HL-60 (cell line): ENCODE data around the gene KRT86.
A peak's percentile ranks its signal among the peaks of the same experiment; 100 is the strongest.

Experiments used
- DNase-seq, 2 experiments: peaks; one replicate each; pipeline ENCODE4 v3.0.0-alpha.2; 2010 to 2020; ENCODE audit warnings: low read depth in 1 of 2, low spot score in 1 of 2
- H3K27ac ChIP-seq: fragments of 250-450 bp; sonication (Bioruptor Pico); replicated peaks from 2 replicates; pipeline ENCODE4 v1.5.1; 2020; ENCODE audit warnings: mild to moderate bottlenecking, moderate library complexity
- H3K27me3 ChIP-seq: fragments of 250-450 bp; sonication (Bioruptor Pico); 2 replicates; pipeline ENCODE4 v1.5.1; 2021; ENCODE audit warnings: mild to moderate bottlenecking, moderate library complexity; ENCODE audit not compliant: insufficient read depth, poor library complexity, severe bottlenecking
- H3K4me3 ChIP-seq: replicated peaks from 2 replicates; pipeline ENCODE4 v1.5.1; 2011; ENCODE audit warnings: mild to moderate bottlenecking, control low read depth, low read length; ENCODE audit not compliant: insufficient read depth
- GABPA ChIP-seq: IDR thresholded peaks from 2 replicates; pipeline ENCODE4 v1.6.1; 2012; ENCODE audit warnings: low read depth
- POLR2AphosphoS5 ChIP-seq: IDR thresholded peaks from 2 replicates; pipeline ENCODE4 v1.6.1; 2012; ENCODE audit warnings: low read depth
- SPI1 ChIP-seq: IDR thresholded peaks from 2 replicates; pipeline ENCODE4 v1.6.1; 2012; ENCODE audit warnings: low read depth, mild to moderate bottlenecking, borderline replicate concordance
- TF ChIP-seq, protein P1 (sequence below): IDR thresholded peaks from 2 replicates; pipeline ENCODE4 v1.6.1; 2012; ENCODE audit warnings: low read depth; ENCODE audit not compliant: insufficient replicate concordance
- TF ChIP-seq, protein P2 (sequence below): IDR thresholded peaks from one replicate; pipeline ENCODE4 v1.5.1; 2011; ENCODE audit warnings: low read length, control low read depth, inconsistent platforms; ENCODE audit not compliant: insufficient read depth

The KRT86 gene

GRCh38 chr12:52295663-52296062 lies 21.2 kb downstream of the KRT86 start:
- DNase-seq: peak in 1 of 2 experiments; percentile 28
- peaks cover 6% of the 10 kb centered on the region for H3K27me3 ChIP-seq
- 0 out of 2 replicates have a peak, but pooled peaks have one; percentile 23 for TF ChIP-seq POLR2AphosphoS5
- TF ChIP-seq, protein P1, sequence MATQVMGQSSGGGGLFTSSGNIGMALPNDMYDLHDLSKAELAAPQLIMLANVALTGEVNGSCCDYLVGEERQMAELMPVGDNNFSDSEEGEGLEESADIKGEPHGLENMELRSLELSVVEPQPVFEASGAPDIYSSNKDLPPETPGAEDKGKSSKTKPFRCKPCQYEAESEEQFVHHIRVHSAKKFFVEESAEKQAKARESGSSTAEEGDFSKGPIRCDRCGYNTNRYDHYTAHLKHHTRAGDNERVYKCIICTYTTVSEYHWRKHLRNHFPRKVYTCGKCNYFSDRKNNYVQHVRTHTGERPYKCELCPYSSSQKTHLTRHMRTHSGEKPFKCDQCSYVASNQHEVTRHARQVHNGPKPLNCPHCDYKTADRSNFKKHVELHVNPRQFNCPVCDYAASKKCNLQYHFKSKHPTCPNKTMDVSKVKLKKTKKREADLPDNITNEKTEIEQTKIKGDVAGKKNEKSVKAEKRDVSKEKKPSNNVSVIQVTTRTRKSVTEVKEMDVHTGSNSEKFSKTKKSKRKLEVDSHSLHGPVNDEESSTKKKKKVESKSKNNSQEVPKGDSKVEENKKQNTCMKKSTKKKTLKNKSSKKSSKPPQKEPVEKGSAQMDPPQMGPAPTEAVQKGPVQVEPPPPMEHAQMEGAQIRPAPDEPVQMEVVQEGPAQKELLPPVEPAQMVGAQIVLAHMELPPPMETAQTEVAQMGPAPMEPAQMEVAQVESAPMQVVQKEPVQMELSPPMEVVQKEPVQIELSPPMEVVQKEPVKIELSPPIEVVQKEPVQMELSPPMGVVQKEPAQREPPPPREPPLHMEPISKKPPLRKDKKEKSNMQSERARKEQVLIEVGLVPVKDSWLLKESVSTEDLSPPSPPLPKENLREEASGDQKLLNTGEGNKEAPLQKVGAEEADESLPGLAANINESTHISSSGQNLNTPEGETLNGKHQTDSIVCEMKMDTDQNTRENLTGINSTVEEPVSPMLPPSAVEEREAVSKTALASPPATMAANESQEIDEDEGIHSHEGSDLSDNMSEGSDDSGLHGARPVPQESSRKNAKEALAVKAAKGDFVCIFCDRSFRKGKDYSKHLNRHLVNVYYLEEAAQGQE: no peak
- H3K27ac ChIP-seq: no peak overlapping the region
- H3K4me3 ChIP-seq: no peak overlapping the region

DNA sequence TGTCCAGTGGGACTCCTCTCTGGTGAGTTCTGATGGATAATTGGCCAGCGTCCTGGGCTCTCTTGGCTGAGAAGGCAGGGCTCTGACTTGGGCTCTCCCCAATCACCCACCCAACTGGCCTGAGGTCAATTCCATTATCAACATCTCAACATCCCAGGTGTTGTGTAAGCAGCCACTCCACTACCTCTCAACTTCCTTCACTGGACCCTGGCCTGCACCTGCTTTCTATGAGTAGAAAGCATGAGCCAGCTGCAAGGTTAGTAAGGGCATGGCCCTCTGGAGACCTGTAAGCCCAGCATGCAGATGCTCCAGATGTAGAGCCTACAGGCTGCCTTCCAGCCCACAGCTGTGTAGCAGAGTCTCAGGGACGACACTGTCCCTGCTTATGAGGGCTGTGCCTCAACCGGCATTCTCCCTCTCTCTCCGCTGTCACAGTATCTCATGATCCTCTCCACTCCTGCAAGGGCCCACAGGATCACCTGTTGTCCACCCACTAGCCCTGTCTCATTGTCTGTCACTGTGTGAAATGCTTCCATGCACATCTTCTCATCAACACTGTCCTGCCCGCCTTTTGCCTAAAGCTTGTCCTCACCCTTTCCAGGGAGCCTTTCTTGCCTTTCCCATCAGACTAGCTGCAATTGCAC lies 22.2 kb downstream of the KRT86 start:
- DNase-seq: no peak
- TF ChIP-seq, protein P1: no peak
- TF ChIP-seq POLR2AphosphoS5 (no peak), GABPA (no peak), SPI1 (no peak)
- TF ChIP-seq, protein P2, sequence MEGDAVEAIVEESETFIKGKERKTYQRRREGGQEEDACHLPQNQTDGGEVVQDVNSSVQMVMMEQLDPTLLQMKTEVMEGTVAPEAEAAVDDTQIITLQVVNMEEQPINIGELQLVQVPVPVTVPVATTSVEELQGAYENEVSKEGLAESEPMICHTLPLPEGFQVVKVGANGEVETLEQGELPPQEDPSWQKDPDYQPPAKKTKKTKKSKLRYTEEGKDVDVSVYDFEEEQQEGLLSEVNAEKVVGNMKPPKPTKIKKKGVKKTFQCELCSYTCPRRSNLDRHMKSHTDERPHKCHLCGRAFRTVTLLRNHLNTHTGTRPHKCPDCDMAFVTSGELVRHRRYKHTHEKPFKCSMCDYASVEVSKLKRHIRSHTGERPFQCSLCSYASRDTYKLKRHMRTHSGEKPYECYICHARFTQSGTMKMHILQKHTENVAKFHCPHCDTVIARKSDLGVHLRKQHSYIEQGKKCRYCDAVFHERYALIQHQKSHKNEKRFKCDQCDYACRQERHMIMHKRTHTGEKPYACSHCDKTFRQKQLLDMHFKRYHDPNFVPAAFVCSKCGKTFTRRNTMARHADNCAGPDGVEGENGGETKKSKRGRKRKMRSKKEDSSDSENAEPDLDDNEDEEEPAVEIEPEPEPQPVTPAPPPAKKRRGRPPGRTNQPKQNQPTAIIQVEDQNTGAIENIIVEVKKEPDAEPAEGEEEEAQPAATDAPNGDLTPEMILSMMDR: no peak
- H3K27ac ChIP-seq: no peak overlapping the region
- peaks cover 6% of the 10 kb centered on the region for H3K27me3 ChIP-seq
- no peak overlapping the region for H3K4me3 ChIP-seq

DNA sequence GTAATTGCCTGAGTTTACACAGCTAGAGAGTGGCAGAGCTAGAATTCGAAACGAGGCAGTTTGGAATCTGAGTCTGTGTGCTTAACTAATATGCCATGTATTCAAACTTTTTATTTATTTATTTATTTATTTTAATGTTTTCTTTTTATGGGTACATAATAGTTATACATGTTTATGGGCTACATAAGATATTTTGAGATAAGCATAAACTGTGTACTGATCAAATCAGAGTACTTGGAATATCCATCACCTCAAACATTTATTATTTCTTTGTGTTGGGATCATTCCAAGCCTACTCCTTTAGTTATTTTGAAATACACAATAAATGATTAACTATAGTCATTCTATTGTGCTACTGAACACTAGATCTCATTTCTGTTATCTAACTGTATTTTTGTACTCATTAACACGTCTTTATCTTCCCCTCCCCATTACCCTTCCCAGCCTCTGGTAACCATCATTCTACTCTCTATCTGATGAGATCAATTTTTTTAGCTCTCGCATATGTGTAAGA lies 24.3 kb downstream of the KRT86 start:
- DNase-seq: no peak
- no peak overlapping the region for H3K4me3 ChIP-seq
- no peak overlapping the region for H3K27ac ChIP-seq
- TF ChIP-seq, protein P1: no peak
- no peak for TF ChIP-seq POLR2AphosphoS5
- TF ChIP-seq, protein P2: no peak
- H3K27me3 ChIP-seq: peaks cover 6% of the 10 kb centered on the region
